Uterus (tissue), 4 donors: ENCODE results near the gene LAMB2. TPM values are rescaled to one million over a fixed set of nuclear protein-coding genes. Genes with fewer than 3 reads are reported as not detected.

Experiments used
- DNase-seq, 2 donors: peaks; one replicate each; pipeline ENCODE4 v3.0.0-alpha.2; 2019 to 2020
- H3K27ac ChIP-seq, 2 donors: fragments of 200-600 bp; sonication (generic); 1 replicate in 1 of 2; 2 replicates in 1 of 2; pipeline ENCODE4 v1.5.1; 2016 to 2018
- H3K27me3 ChIP-seq, 2 donors: fragments of 200-600 bp; sonication (generic); one replicate each; pipeline ENCODE4 v1.5.1; 2018 to 2019; ENCODE audit warnings: control low read depth in 1 of 2
- H3K36me3 ChIP-seq, 2 donors: fragments of 200-600 bp; sonication (generic); one replicate each; pipeline ENCODE4 v1.5.1; 2019; ENCODE audit warnings: control low read depth in 1 of 2
- H3K4me1 ChIP-seq, 2 donors: fragments of 200-600 bp; sonication (generic); one replicate each; pipeline ENCODE4 v1.5.1; 2018 to 2019; ENCODE audit warnings: control low read depth in 1 of 2
- H3K4me3 ChIP-seq, 2 donors: fragments of 200-600 bp; sonication (generic); 1 replicate in 1 of 2; 2 replicates in 1 of 2; pipeline ENCODE4 v1.5.1; 2018 to 2019; ENCODE audit warnings: mild to moderate bottlenecking in 1 of 2
- H3K9me3 ChIP-seq, 2 donors: fragments of 200-600 bp; sonication (generic); one replicate each; pipeline ENCODE4 v1.5.1; 2019; ENCODE audit warnings: control low read depth in 1 of 2
- POLR2A ChIP-seq, 2 donors: fragments of 450-650 bp; IDR thresholded peaks; one replicate each; pipeline ENCODE4 v1.6.1; 2016; ENCODE audit warnings: antibody characterized with exemption in 2 of 2, mild to moderate bottlenecking in 1 of 2, moderate library complexity in 1 of 2
- intact Hi-C: fragments of 100-400 bp; cut with DNase I; formaldehyde crosslinking; loops from one replicate; pipeline ENCODE4 v1.15.1; 2023; ENCODE audit warnings: low total_unique reads
- total RNA-seq, 4 donors: library from RNA; depleted of rRNA in 3 of 4; stranded (reverse); fragments of >200 nt in 3 of 4; gene quantifications; one replicate each; pipeline versions ENCODE4 v1.1.0 to v1.2.4, GENCODE V29; 2014 to 2023
- TF ChIP-seq, protein P1 (sequence below), 4 experiments: fragments of 200-600 bp in 2 of 4; fragments of 450-650 bp in 2 of 4; sonication (generic) in 2 of 4; IDR thresholded peaks; one replicate each; pipeline ENCODE4 v1.5.1; 2016 to 2019; ENCODE audit warnings: antibody characterized with exemption in 4 of 4, mild to moderate bottlenecking in 2 of 4, moderate library complexity in 1 of 4
- donor health status: DM: yes; HTN: yes; CAD: no.

The LAMB2 gene
- total RNA-seq, 4 donors from 2014 or later, result 387 to 604 (median 509) TPM

DNA sequence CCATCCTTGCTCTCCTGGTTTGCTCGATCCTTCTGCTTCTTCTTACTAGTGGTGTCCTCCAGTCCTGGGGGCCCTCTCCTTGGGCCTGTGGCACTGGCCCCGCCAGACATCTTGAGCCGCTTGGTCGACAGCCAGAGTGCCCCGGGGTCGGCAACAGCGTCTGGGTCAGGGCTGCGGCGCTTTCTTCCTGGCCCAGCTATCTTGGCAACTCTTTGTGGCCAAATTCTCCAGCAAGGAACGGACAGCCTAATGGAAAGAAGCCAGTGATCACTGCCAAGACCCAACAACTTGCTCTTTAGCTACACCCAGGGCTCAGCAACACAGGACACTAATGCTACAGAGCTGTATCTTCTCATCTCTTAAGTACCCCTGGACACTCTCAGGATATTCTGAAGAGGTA lies 13.8 kb downstream of the LAMB2 start:
- no peak for DNase-seq
- Histone ChIP-seq H3K9me3 (no peaks in the 10 kb centered on the region), H3K27ac (no peak overlapping the region), H3K4me1 (peaks cover 0 to 12% of the 10 kb centered on the region in 2 donors), H3K36me3 (no peaks in the 10 kb centered on the region), H3K27me3 (no peaks in the 10 kb centered on the region), H3K4me3 (peak overlapping the region in 1 of 2 donors; percentile 99)
- intact Hi-C loops, result no loop called here
- no peak for TF ChIP-seq POLR2A (IDR thresholded peaks at IDR 0.05)
- TF ChIP-seq, protein P1, sequence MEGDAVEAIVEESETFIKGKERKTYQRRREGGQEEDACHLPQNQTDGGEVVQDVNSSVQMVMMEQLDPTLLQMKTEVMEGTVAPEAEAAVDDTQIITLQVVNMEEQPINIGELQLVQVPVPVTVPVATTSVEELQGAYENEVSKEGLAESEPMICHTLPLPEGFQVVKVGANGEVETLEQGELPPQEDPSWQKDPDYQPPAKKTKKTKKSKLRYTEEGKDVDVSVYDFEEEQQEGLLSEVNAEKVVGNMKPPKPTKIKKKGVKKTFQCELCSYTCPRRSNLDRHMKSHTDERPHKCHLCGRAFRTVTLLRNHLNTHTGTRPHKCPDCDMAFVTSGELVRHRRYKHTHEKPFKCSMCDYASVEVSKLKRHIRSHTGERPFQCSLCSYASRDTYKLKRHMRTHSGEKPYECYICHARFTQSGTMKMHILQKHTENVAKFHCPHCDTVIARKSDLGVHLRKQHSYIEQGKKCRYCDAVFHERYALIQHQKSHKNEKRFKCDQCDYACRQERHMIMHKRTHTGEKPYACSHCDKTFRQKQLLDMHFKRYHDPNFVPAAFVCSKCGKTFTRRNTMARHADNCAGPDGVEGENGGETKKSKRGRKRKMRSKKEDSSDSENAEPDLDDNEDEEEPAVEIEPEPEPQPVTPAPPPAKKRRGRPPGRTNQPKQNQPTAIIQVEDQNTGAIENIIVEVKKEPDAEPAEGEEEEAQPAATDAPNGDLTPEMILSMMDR (IDR thresholded peaks at IDR 0.05), result no peak

DNA sequence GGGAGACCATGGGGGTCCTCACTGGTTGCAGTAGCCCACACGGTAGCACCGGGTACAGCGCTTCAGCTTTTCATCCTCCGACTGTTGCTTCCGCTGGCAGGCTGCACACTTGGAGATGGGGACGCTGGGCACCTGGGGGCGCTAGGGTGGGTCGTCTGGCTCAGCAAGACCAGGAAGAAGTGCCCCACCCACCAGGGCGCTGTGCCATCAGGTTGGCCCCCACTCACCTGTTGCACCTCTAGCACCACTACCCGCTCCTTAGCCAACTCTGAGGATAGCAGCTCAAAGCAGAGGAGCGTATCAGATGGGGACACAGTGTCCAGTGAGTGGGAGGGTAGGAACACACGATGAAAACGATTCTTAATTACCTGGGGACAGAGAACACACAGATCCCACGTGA lies 20.6 kb downstream of the LAMB2 start:
- no peaks in the 10 kb centered on the region for H3K4me1 ChIP-seq
- DNase-seq, result no peak
- H3K36me3 ChIP-seq, result no peaks in the 10 kb centered on the region
- TF ChIP-seq POLR2A (IDR thresholded peaks at IDR 0.05), result no peak
- TF ChIP-seq, protein P1 (IDR thresholded peaks at IDR 0.05), result no peak
- no peak overlapping the region for H3K27ac ChIP-seq
- intact Hi-C loops, result no loop called here
- H3K27me3 ChIP-seq, result no peaks in the 10 kb centered on the region
- no peak overlapping the region for H3K4me3 ChIP-seq
- H3K9me3 ChIP-seq, result no peaks in the 10 kb centered on the region

DNA sequence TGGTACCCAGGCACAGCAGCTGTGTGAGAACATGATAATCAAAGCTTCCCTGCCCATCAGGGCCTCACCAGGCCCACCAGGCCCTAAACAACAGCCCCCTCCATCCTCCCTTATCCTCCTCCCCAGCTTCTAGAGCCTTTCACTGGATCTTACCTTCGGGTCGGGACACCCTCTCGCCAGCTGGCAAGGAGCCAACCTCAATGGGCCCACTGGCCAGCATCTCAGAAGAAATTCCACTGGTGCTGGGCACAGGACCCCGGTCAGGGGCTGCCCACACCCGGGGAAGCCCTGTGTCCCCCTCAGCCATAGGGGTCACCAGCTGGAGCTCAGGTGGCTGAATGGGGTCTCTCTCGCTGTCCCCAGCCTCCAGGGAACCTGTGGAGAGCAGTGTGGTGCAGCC lies 21.5 kb downstream of the LAMB2 start:
- intact Hi-C loops, result no loop called here
- Histone ChIP-seq H3K36me3 (no peaks in the 10 kb centered on the region), H3K9me3 (no peaks in the 10 kb centered on the region), H3K4me3 (no peak overlapping the region), H3K27ac (no peak overlapping the region), H3K27me3 (no peaks in the 10 kb centered on the region), H3K4me1 (no peaks in the 10 kb centered on the region)
- DNase-seq, result no peak
- TF ChIP-seq, protein P1 (IDR thresholded peaks at IDR 0.05), result no peak
- TF ChIP-seq POLR2A (IDR thresholded peaks at IDR 0.05), result no peak

DNA sequence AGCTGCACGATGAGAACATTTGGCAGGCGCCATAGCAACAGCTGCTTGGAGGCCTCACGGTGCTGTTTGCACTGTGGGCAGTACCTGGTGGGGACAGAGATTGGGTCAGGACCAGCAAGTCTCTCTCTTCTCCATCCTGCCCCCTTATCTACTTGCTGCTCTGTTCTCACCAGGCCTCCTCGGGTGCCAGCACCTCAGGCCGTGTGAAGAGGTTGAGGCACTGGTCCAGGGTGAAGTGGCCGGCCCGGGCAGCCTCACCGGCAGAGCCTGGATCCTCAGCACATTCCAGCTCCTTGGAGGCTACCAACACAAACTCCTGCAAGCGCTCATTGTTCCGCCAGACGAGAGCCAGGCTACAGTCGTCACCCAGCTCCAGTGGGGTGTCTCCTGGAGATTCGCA lies 22.1 kb downstream of the LAMB2 start:
- H3K27ac ChIP-seq, result no peak overlapping the region
- no peak for TF ChIP-seq POLR2A (IDR thresholded peaks at IDR 0.05)
- TF ChIP-seq, protein P1 (IDR thresholded peaks at IDR 0.05), result no peak
- H3K9me3 ChIP-seq, result no peaks in the 10 kb centered on the region
- H3K4me1 ChIP-seq, result no peaks in the 10 kb centered on the region
- no peak for DNase-seq
- H3K36me3 ChIP-seq, result no peaks in the 10 kb centered on the region
- no peaks in the 10 kb centered on the region for H3K27me3 ChIP-seq
- intact Hi-C loops, result no loop called here
- H3K4me3 ChIP-seq, result no peak overlapping the region

DNA sequence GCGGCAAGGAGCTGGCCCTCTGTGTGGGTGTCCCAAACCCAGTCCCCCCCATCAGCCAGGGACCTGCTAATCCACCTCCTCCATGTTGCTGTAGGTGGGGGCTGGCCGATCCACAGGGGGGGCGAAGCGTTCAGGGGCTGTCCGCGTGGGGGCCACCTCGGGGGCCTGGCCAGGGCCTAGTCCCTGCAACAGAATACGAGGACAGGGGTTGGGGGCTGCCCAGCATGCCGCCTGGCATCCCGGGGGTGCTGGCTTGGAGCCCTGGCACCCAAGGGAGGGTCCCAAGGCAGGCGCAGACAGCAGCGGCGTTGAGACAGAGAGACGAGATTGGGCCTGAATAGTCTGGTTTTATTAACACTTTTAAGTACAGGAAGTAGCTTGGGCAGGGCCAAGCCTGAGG lies 24.5 kb downstream of the LAMB2 start:
- DNase-seq, result no peak
- intact Hi-C loops, result no loop called here
- Histone ChIP-seq H3K4me1 (peaks cover 0 to 5% of the 10 kb centered on the region in 2 donors), H3K27me3 (no peaks in the 10 kb centered on the region), H3K27ac (no peak overlapping the region), H3K36me3 (no peaks in the 10 kb centered on the region), H3K4me3 (no peak overlapping the region), H3K9me3 (no peaks in the 10 kb centered on the region)
- TF ChIP-seq POLR2A (IDR thresholded peaks at IDR 0.05), result no peak
- TF ChIP-seq, protein P1 (IDR thresholded peaks at IDR 0.05), result no peak
